DMS114 treated with DMSO at 0.1 percent for 48 hours (cell line): ENCODE data around the gene GOLPH3.
"Not testable (repeated sequence)": the region's sequence is repeated elsewhere in the genome, so short reads cannot be mapped to it uniquely, and the experiment has no call there.

Experiments
- DNase-seq: peaks from one replicate; lab custom pipeline; 2025; ENCODE audit not compliant: unreplicated experiment; lab: John Stamatoyannopoulos, UW

The GOLPH3 gene

DNA sequence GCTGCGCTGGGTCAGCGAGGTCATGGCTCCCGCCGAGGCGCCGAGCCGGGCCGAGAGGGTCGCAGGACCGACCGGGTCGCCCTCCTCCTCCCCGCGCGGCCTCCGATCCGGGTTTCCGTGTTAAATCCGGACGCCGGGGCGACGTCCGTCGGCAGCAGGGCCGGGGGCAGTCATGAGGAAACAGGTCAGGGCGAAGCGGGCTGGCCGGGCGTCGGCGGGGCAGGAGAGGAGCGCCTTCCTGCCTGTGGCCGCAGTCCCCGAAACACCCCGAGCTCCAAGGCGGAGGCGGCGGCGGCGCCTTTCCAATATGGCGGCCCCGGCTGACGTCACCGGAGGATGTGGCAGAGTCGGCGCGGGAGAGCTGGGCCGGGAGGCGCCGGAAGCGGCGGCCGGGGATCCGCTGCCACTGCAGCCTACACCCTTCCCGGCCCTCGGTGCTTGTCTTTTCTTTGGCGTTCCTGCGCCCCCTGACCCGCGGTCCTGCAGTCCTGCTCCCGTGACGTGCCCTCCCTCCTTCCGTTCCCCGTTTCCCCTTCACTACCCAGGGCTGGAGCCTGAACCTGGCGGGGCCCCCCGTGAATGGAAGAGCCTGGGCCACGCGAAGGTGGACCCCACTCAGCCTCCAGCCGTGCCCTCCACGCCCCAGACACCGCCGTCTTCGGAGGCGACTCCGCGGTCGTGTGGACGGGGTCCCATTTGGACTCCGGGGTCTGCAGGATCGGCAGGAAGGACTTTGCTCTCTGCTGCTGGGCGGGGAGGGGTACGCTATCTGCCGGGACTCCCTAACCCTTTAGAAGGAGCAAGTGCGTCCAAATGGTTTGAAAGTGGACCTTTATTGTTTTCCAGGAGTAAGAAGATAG lies at the start of gene GOLPH3:
GOLPH3 (minus strand) TSS at position 309 of the 860 bp plus-strand sequence; CDS start at position 24, 285 bp downstream.
- peak; percentile 67 for DNase-seq

DNA sequence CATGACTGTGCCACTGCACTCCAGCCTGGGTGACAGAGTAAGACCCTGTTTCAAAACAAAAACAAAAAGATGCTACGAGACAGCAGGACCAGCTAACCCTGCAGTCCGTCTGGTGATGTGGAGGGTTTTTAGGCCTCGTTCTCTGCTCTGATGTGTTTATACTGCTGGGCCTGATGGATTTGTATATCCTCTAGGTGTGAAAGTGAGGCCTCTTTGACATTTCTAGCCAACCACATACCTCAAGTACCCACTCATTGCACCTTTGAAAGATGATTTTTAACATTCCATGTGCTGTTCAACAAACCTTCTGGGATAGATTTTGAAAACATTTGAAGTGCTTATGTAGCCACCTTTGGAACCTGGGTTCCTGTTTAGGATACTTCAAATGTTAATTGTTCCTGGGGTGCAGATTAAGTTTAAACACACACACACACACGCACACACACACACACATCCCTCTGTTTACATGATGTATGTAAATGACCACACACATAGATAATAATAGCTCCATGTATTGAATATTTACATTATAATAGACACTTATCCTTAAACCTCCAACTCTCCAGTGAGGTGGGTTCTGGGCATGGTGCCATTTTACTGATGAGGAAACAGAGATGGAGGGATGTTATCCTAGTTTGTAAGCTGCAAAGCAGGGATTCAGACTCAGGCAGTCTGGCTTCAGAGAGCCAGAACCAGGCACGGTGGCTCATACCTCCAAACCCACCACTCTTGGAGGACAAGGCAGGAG lies 48.8 kb upstream of the GOLPH3 start:
- DNase-seq, result no peak

DNA sequence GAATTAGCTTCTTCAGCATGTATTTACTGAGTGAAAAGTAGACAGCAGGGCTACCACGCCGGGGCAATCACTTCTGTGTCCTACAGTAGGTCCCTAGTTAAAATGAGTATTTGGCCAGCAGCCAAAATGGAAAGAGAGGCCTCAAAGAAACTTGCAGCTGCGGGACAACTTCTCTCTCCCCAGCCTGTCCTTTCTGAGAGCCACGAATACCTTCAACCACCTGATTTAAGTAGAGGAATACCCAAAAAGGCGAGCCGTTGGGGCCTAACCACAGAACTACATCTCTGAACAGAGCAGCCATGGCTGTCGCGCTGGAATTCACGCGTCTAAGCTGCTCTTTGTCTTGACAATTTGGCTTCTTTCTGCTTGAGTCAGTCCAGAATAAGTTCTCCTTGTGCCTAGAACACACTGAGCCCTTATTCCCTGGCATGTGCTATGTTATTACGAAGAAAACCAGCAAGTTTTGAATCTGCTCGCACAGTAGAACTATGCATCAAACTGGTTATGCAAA lies 43.8 kb upstream of the GOLPH3 start:
- no peak for DNase-seq

DNA sequence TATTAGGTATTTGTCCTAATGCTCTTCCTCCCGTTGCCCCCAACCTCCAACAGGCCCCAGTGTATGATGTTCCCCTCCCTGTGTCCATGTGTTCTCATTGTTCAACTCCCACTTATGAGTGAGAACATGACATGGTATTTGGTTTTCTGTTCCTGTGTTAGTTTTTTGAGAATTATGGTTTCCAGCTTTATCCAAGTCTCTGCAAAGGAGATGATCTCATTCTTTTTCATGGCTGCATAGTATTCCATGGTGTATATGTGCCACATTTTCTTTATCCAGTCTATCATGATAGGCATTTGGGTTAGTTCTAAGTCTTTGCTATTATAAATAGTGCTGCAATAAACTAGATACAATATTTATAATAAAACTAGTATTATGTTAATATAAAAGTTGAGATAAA lies 40.2 kb upstream of the GOLPH3 start:
- DNase-seq, result not testable (repeated sequence)

DNA sequence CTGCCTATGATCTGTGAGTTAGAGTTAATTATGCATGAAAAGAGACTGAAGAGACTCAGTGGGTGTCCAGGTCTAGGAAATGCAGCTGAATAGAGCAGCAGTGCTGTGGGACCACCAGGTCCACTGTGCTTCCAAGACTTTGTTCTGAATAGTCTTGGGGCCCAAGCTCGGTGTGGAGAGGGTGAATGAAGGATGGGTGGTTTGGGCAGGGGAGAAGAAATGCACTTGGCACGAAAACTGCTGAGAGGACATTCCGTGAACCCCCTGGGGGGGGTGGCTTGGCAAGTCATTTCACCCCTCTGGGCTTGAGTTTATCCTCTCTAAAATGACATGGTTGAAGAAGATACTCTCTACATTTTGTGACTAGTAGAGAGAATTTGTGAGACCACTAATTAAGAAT lies 36.0 kb upstream of the GOLPH3 start:
- no peak for DNase-seq

DNA sequence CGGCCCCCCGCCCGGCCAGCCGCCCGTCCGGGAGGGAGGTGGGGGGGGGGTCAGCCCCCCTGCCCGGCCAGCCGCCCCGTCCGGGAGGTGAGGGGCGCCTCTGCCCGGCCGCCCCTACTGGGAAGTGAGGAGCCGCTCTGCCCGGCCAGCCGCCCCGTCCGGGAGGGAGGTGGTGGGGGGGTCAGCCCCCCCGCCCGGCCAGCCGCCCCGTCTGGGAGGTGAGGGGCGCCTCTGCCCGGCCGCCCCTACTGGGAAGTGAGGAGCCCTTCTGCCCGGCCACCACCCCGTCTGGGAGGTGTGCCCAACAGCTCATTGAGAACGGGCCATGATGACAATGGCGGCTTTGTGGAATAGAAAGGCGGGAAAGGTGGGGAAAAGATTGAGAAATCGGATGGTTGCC lies 34.7 kb upstream of the GOLPH3 start:
- not testable (repeated sequence) for DNase-seq

DNA sequence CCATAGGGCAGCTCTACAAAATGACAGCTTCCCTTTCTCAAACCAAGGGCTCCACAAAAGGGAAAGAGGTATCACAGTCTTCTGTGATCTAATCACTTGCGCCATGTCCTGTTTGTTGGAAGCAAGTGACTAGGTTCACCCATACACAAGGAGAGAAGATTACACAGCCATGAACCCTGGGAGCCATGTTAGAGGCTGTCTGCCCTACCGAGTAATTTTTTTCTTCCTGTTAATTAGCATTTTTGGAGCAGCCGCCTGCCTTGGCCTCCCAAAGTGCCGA lies 33.2 kb upstream of the GOLPH3 start:
- no peak for DNase-seq

DNA sequence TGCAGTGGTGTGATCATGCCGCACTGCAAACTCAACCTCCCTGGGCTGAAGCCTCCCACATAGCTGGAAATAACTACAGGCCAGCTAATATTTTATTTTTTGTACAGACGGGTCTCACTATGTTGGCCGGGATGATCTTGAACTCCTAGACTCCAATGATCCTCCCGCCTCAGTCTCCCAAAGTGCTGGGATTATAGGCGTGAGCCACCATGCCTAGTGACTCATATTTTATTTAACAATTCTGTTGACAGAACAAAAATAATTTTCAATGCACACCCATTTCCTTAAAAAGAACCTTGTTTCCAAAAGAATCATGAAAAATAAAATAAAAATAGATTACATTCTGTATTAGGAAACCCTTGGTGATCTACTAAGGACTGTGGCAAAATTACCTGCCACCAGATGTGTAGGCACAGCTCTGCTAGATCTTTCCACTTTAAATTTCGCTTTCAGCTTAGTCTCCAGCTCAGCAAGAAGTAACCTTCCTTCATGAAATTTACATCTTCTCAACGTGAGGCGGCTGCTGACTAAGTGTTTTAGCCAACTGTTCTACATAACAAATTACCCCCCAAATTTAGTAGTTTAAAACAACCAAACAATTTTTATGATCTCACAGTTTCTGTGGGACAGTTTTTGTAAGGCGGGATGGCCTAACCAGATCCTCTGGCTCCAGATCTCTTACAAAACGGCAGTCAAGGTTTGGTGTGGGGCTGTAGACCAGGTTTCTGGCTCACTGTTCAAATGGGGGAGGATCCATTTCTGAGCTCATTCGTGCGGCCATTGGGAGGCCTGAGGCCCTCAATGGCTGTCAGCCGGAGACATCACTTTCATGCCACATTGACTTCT lies 32.6 kb upstream of the GOLPH3 start:
- no peak for DNase-seq

DNA sequence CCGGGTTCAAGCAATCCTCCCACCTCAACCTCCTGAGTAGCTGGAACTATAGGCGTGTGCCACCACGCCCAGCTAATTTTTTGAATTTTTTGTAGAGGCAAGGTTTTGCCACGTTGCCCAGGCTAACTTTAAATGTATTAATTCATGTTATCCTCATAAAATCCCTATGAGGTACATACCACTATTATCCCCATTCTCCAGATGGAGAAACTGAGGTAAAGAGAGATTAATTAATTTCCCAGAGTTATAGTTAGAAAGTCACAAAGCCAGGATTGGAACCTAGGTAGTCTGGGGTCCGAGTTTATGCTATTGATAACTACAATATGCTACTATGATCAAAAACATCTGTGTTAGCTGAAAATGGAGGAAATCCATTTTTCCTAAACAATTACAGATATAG lies 31.9 kb upstream of the GOLPH3 start:
- DNase-seq, result no peak

DNA sequence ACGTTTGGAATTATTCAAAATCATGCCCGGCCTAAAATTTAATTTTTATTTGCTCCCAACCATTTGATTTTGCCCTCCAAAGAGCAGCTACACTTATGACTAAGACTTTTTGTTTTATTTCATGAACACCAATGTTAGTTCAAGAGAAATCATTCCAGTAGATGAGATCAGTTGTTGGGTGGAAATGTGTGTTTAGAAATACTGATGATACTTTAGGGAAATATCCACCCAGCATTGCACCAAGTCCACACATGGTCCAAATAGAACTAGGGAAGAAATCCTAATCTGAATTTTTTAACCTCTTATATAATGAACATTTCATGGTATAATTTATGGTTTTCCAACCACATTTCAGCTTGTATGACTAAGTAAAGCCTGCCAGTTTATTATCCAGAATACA lies 28.3 kb upstream of the GOLPH3 start:
- no peak for DNase-seq

DNA sequence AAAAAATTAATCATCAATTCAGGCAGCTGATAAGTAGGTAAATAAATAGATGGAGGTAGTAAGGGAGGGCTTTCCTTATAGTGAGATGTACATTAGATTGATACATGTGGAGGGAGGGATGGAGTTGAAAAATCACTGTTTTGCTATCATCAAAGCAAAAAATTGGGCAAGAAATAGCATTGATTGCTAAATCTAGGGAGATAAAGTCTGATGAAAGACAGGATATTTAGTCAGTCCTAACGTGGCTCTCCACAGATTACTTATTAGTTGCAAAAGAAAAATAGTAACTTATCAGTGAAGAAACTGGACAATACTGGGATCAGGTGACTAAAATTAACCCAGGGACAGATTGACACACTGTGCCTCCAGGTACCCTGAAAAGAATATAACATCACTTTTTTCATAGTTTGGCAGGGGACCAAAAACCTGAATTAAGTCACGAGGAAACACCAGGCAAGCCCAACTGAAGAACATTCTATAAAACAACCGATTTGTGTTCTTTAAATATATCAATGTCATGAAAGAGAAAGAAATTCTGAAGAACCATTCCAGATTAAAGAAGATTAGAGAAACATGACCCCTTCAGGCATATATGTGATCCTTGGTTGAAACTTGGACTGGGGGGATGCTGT lies 27.1 kb upstream of the GOLPH3 start:
- DNase-seq, result no peak

DNA sequence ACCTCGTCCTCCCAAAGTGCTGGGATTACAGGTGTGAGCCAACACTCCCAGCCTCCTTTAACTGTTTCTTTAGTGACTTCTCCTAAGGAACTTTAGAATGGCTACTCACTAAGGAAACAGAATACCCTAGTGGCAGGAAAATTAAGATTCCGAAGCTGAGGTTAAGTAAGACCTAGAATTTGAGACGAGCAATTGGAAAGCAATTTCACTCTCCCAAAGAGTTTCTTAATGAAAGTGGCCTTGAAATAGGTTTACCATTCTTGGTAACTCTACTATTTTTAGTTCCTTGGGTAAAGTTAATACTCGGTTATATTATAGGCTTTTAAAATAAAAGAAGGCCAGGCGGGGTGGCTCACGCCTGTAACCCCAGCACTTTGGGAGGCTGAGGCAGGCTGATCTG lies 22.9 kb upstream of the GOLPH3 start:
- no peak for DNase-seq

DNA sequence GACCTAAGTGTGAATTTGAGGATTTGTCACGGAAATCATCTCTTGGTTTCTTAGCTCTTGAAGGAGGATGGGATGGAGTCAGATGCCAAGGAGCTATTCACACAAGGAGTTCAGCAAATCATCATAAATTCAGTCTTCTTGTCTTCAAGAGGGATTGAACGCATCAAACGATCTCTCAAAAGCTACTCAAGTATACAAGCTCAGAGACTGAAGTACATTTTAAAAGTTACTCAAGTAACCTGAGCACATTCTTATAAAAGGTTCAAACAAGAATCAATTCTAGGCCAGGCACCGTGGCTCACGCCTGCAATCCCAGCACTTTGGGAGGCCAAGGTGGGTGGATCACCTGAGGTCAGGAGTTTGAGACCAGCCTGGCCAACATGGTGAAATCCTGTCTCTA lies 21.1 kb upstream of the GOLPH3 start:
- DNase-seq, result no peak

DNA sequence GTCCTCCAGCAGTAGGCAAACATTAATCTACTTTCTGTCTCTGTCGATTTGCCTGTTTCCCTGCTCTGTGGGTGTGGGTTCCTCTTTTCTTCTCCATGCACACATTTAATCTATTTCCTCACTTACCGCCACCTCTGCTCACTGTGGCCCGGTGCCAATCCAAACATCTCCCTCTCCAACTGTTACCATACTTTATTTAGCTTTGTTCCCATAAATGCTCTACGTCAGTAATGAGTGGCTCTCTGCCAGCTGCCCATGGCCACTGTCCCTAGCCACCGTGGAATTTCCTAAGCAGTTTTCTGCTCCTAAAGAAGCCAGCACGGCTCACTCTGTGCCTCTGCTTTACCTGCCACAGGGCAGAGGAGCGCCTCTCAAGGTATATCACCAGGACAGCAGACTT lies 19.5 kb upstream of the GOLPH3 start:
- no peak for DNase-seq

DNA sequence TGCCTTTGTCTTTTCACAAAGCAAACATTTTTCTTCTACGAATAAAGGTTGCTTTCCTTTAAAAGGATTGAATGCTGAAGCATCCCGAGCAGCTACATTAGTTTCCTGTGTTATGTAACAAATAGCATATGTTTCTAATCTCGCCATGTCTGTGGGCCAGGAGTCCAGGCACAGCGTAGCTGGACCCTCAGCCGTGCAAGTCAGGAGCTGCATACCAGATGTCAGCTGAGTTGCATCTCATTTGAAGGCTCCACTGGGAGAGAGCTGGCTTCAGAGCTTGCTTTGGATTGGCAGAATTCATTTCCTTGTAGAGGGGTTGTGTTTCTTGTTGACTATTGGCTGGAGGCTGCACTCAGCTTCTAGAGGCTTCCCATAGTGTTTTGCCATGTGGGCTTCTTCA lies 16.0 kb upstream of the GOLPH3 start:
- no peak for DNase-seq

DNA sequence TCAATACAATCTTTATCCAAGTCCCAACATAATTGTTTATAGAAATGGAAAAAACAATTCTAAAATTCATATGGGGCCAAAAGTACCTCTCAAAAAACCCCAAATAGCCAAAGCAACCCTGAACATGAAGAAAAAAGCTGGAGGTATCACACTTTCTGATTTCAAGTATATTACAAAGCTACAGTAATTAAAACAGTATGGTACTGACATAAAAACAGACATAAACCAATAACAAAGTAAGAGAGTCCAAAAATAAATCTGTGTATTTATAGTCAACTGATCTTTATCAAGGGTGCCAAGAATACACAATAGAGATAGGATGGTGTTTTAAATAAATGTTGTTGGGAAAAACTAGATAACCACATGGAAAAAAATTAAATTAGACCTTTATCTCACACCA lies 13.6 kb upstream of the GOLPH3 start:
- DNase-seq, result no peak

DNA sequence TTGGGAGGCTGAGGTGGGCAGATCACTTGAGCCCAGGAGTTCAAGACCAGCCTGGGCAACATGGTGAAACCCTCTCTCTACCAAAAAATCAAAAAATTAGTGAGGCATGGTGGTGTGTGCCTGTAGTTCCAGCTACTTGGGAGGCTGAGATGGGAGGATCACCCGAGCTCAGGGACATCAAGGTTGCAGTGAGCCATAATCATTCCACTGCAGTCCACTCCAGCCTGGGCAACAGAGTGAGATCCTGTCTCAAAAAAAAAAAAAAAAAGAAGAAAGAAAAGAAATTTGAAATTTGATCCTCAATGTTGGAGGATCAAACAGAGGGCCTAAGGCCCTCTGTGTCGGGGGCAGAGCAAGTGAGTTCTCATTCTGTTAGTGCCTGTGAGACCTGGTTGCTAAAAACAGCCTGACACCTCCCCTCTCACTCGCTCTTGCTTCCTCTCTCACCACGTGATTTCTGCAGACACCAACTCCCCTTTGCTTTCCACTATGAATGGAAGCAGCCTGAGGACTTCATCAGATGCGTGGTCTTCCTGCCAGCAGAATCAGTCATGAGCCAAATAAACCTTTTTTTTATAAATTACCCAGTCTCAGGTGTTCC lies 8.4 kb upstream of the GOLPH3 start:
- no peak for DNase-seq

DNA sequence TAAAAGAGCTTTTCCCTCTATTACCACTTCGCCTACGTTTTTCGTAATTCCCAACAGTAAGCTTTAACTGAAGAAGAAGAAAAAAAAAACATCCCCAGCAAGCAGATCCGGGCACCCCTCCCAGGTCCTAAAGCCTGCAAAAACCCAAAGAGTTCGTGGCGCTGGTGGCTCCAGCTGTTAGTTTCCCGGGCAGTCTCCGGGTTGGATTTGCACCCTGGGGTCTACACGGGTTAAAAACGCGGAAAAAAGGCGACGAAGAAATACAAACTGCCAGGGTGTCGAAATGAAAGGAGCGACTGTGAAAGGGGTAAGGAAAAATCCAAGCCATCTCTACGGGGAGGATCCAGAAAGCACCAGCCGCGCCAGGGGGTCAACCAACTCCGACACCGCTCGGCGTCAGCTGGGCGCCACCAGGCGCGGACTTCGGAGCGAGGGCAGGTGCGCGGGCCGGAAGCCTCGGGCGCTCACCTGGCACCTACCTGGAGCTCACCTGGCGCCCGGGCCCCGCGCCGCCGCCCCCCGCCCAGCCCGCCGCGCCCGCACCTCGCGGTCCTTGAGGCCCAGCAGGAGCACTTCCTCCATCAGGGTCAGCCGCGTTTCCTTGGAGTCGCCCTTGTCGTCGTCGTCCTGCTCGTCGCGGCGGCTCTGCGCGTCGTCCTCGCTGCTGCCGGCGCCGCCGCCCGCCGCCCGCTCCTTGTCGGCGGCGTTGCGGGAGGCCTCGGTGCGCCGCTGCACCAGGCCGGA lies 680 bp downstream of the GOLPH3 start:
- peak; percentile 29 for DNase-seq

DNA sequence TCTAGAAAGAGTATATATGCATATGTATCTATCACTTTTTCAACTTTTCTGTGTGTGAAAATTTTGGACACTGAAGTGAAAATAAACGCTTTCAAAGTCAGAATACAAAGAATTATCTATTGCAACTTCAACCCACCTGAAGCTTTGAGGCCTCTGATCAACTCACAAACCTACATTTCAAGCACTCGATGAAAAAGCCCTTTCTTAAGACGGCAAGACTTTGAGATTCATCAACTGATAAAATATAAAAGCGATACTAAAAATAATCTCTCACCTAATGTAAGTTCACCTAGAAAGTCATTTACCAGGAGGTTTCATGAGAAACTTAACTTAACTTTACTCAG lies 1.2 kb downstream of the GOLPH3 start:
- DNase-seq, result no peak
